SK-N-SH (cell line): ENCODE data around the gene CCDC54. TPM values are rescaled to one million over a fixed set of nuclear protein-coding genes. Genes with fewer than 3 reads are reported as not detected.

Experiments used
- CTCF ChIA-PET: fragments of 300-600, 350-600 bp; formaldehyde crosslinking; extraction: SDS; loops from one replicate; lab custom pipeline; 2021; lab: Yijun Ruan, JAX
- POLR2A ChIA-PET: fragments of 350-600 bp; sonication (Branson Sonifier 250); formaldehyde crosslinking; extraction: SDS; loops from one replicate; lab custom pipeline; 2020; ENCODE audit warnings: antibody characterized with exemption, inconsistent platforms; lab: Yijun Ruan, JAX
- DNase-seq: peaks from one replicate; pipeline ENCODE4 v3.0.0; 2012
- H2AFZ ChIP-seq: fragments of 200-600 bp; sonication (generic); 2 replicates; pipeline ENCODE4 v1.8.1; 2016; ENCODE audit warnings: antibody characterized with exemption, mild to moderate bottlenecking, low read depth
- H3F3A ChIP-seq: fragments of 200-600 bp; sonication (generic); replicated peaks from 2 replicates; pipeline ENCODE3; 2016; ENCODE audit warnings: antibody characterized with exemption, mild to moderate bottlenecking; ENCODE audit not compliant: insufficient read depth
- H3K27ac ChIP-seq, 2 experiments: fragments of 200-500 bp in 1 of 2; fragments of 200-600 bp in 1 of 2; sonication (Bioruptor generic) in 1 of 2; sonication (generic), shearing (Covaris generic) in 1 of 2; 2 replicates each; pipeline versions ENCODE4 v1.5.1 to v1.6.1; 2014 to 2016; ENCODE audit warnings: low read depth in 2 of 2, inconsistent platforms in 1 of 2, low read length in 1 of 2, mild to moderate bottlenecking in 1 of 2, mixed read lengths in 1 of 2
- H3K27me3 ChIP-seq: fragments of 200-600 bp; sonication (generic), shearing (Covaris generic); 2 replicates; pipeline ENCODE4 v1.6.1; 2016; ENCODE audit warnings: mixed run types; ENCODE audit not compliant: insufficient read depth
- H3K36me3 ChIP-seq, 2 experiments: fragments of 200-500 bp in 1 of 2; fragments of 200-600 bp in 1 of 2; sonication (Bioruptor generic) in 1 of 2; sonication (generic) in 1 of 2; replicated peaks in 1 of 2; 2 replicates each; pipeline versions ENCODE3 to v1.5.1; 2014 to 2016; ENCODE audit warnings: low read length in 1 of 2, mild to moderate bottlenecking in 1 of 2; ENCODE audit not compliant: insufficient read depth in 2 of 2, control insufficient read depth in 1 of 2
- H3K4me1 ChIP-seq, 2 experiments: fragments of 200-500 bp in 1 of 2; fragments of 200-600 bp in 1 of 2; sonication (Bioruptor generic) in 1 of 2; sonication (generic), shearing (Covaris generic) in 1 of 2; 2 replicates each; pipeline versions ENCODE4 v1.5.1 to v1.6.1; 2014 to 2016; ENCODE audit warnings: low read depth in 1 of 2, low read length in 1 of 2, mixed run types in 1 of 2; ENCODE audit not compliant: insufficient read depth in 2 of 2, control insufficient read depth in 1 of 2
- H3K4me2 ChIP-seq: fragments of 200-600 bp; sonication (generic), shearing (Covaris generic); 2 replicates; pipeline ENCODE4 v1.6.1; 2017; ENCODE audit warnings: mixed run types
- H3K4me3 ChIP-seq, 2 experiments: fragments of 200-500 bp in 1 of 2; fragments of 200-600 bp in 1 of 2; sonication (Bioruptor generic) in 1 of 2; sonication (generic), shearing (Covaris generic) in 1 of 2; 2 replicates each; pipeline versions ENCODE4 v1.5.1 to v1.8.1; 2014 to 2016; ENCODE audit warnings: low read depth in 2 of 2, inconsistent platforms in 1 of 2, low read length in 1 of 2, mild to moderate bottlenecking in 1 of 2, mixed read lengths in 1 of 2, moderate library complexity in 1 of 2
- H3K79me2 ChIP-seq: fragments of 200-600 bp; sonication (generic); 2 replicates; pipeline ENCODE4 v1.8.1; 2017; ENCODE audit warnings: mild to moderate bottlenecking; ENCODE audit not compliant: insufficient read depth
- H3K9ac ChIP-seq: fragments of 200-600 bp; sonication (generic); 2 replicates; pipeline ENCODE4 v1.6.1; 2017; ENCODE audit warnings: mixed run types
- H3K9me2 ChIP-seq: fragments of 200-600 bp; sonication (generic); 2 replicates; pipeline ENCODE4 v1.6.1; 2017; ENCODE audit warnings: mixed run types
- H3K9me3 ChIP-seq: fragments of 200-600 bp; sonication (generic); 2 replicates; pipeline ENCODE4 v1.6.1; 2017; ENCODE audit warnings: mixed run types, mild to moderate bottlenecking, moderate library complexity
- H4K20me1 ChIP-seq: fragments of 200-600 bp; sonication (generic); 2 replicates; pipeline ENCODE4 v1.6.1; 2017; ENCODE audit warnings: mild to moderate bottlenecking, mixed run types; ENCODE audit not compliant: insufficient read depth
- ELF1 ChIP-seq: IDR thresholded peaks from 2 replicates; pipeline ENCODE4 v1.4.0; 2012
- EP300 ChIP-seq, 2 experiments: IDR thresholded peaks; 2 replicates each; pipeline versions ENCODE4 v1.4.0 to v1.6.1; 2012; ENCODE audit warnings: borderline replicate concordance in 1 of 2, low read depth in 1 of 2, low read length in 1 of 2
- EZH2phosphoT487 ChIP-seq: fragments of 200-600 bp; sonication (generic); IDR thresholded peaks from 2 replicates; pipeline ENCODE4 v1.6.1; 2017; ENCODE audit warnings: low read depth, mixed run types, mild to moderate bottlenecking, antibody characterized with exemption, moderate library complexity, borderline replicate concordance
- FOSL2 ChIP-seq: IDR thresholded peaks from 2 replicates; pipeline ENCODE4 v1.4.0; 2012; ENCODE audit warnings: low read depth, mild to moderate bottlenecking, moderate library complexity, borderline replicate concordance
- FOXJ3 ChIP-seq: sonication (generic); formaldehyde crosslinking; IDR thresholded peaks from 2 replicates; pipeline ENCODE4 v1.5.1; 2020; ENCODE audit warnings: mild to moderate bottlenecking, missing genetic modification reagents
- JUND ChIP-seq: IDR thresholded peaks from 2 replicates; pipeline ENCODE4 v1.4.0; 2012
- MEF2A ChIP-seq: IDR thresholded peaks from 2 replicates; pipeline ENCODE4 v1.4.0; 2012; ENCODE audit warnings: low read depth, borderline replicate concordance
- NFIC ChIP-seq: IDR thresholded peaks from 2 replicates; pipeline ENCODE4 v1.4.0; 2012; ENCODE audit warnings: borderline replicate concordance
- RFX5 ChIP-seq: IDR thresholded peaks from 2 replicates; pipeline ENCODE4 v1.6.1; 2012; ENCODE audit warnings: mild to moderate bottlenecking, improper control_type of control experiment, low read length
- RXRA ChIP-seq: IDR thresholded peaks from 2 replicates; pipeline ENCODE4 v1.4.0; 2012; ENCODE audit warnings: low read depth, mild to moderate bottlenecking, borderline replicate concordance
- SMC3 ChIP-seq: IDR thresholded peaks from 2 replicates; pipeline ENCODE4 v1.6.1; 2012; ENCODE audit warnings: low read depth, low read length, improper control_type of control experiment
- TCF12 ChIP-seq: IDR thresholded peaks from 2 replicates; pipeline ENCODE4 v1.4.0; 2012
- YY1 ChIP-seq: IDR thresholded peaks from 2 replicates; pipeline ENCODE4 v1.4.0; 2012; ENCODE audit warnings: low read depth, mild to moderate bottlenecking
- WGBS: methylation state at CpG from one replicate; pipeline ENCODE4 v1.1.6; 2017; ENCODE audit warnings: low lambda C conversion rate; 5-methylcytosine and 5-hydroxymethylcytosine counted together
- polyA plus RNA-seq, 3 experiments: library from polyadenylated mRNA; depleted of rRNA; stranded (reverse); fragments of >200 nt; gene quantifications; 2 replicates each; pipeline ENCODE4 v1.2.3, GENCODE V29; 2012
- TF ChIP-seq, protein P1 (sequence below): fragments of 150-350 bp; IDR thresholded peaks from 2 replicates; pipeline ENCODE4 v1.6.1; 2017; ENCODE audit warnings: antibody characterized with exemption, low read length, low read depth, borderline replicate concordance
- TF ChIP-seq, protein P2 (sequence below): fragments of 150-350 bp; IDR thresholded peaks from 2 replicates; pipeline ENCODE4 v1.6.1; 2016; ENCODE audit warnings: mild to moderate bottlenecking, low read depth, low read length
- TF ChIP-seq, protein P3 (sequence below): IDR thresholded peaks from 2 replicates; pipeline ENCODE4 v1.4.0; 2012; ENCODE audit warnings: low read depth
- TF ChIP-seq, protein P4 (sequence below): IDR thresholded peaks from 2 replicates; pipeline ENCODE4 v1.4.0; 2012; ENCODE audit warnings: low read depth, borderline replicate concordance

Gene CCDC54
- polyA plus RNA-seq, 1 of the 3 experiments (the other 2 are of a cell fraction) = not detected

DNA sequence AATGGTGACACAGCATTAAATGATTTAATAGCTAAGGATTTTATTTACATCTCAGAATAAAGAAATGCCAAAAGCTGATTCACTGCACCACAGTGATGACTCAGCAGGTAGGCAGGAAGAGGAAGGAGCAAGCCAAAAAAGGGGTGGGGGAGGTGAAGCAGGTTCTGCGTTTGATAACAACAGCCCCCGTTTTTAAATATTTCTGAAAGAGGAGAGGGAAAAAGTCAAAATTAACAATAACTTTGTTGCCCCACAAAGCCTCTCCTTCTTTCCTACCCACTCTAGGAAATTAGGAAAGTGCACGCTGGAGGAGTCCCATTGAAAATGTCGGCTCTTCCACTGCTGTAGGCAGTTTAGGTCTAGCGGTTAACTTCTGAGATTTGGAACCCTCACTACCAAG, 9.9 kb upstream of the CCDC54 start:
- Histone ChIP-seq H3K27ac (0 out of 4 replicates have a peak overlapping the region, but pooled peaks of 1 of the 2 experiments have one; percentile 33), H2AFZ (peak overlapping the region; percentile 63; the same call in 1 of the 2 replicates), H3K27me3 (no peaks in the 10 kb centered on the region), H3K9me2 (no peaks in the 10 kb centered on the region), H3K4me1 (peaks cover 0 to 7% of the 10 kb centered on the region in 2 experiments; a peak in 1 of 4 replicates), H3K36me3 (no peaks in the 10 kb centered on the region), H3K79me2 (no peaks in the 10 kb centered on the region), H3F3A (no peaks in the 10 kb centered on the region), H3K4me2 (no peak overlapping the region), H4K20me1 (no peaks in the 10 kb centered on the region)
- no peak for DNase-seq
- WGBS = 80% methylated on average over 5 of the region's 5 CpGs
- no peak for TF ChIP-seq RXRA
- TF ChIP-seq MEF2A = no peak
- TF ChIP-seq RFX5 = no peak
- TF ChIP-seq NFIC = peak; percentile 79
- TF ChIP-seq, protein P1, sequence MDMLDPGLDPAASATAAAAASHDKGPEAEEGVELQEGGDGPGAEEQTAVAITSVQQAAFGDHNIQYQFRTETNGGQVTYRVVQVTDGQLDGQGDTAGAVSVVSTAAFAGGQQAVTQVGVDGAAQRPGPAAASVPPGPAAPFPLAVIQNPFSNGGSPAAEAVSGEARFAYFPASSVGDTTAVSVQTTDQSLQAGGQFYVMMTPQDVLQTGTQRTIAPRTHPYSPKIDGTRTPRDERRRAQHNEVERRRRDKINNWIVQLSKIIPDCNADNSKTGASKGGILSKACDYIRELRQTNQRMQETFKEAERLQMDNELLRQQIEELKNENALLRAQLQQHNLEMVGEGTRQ = no peak
- TF ChIP-seq YY1 = no peak
- peak; percentile 91 for TF ChIP-seq FOSL2
- TF ChIP-seq ELF1 = 0 out of 2 replicates have a peak, but pooled peaks have one; percentile 38
- peak; percentile 52 for TF ChIP-seq TCF12
- no peak for TF ChIP-seq SMC3
- TF ChIP-seq, protein P2, sequence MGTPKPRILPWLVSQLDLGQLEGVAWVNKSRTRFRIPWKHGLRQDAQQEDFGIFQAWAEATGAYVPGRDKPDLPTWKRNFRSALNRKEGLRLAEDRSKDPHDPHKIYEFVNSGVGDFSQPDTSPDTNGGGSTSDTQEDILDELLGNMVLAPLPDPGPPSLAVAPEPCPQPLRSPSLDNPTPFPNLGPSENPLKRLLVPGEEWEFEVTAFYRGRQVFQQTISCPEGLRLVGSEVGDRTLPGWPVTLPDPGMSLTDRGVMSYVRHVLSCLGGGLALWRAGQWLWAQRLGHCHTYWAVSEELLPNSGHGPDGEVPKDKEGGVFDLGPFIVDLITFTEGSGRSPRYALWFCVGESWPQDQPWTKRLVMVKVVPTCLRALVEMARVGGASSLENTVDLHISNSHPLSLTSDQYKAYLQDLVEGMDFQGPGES = no peak
- no peak for TF ChIP-seq EP300 (IDR thresholded peaks at IDR 0.05; ENCODE audit: borderline replicate concordance in 1 of 2, low read depth in 1 of 2, low read length in 1 of 2)
- no peak for TF ChIP-seq EZH2phosphoT487
- TF ChIP-seq, protein P3, sequence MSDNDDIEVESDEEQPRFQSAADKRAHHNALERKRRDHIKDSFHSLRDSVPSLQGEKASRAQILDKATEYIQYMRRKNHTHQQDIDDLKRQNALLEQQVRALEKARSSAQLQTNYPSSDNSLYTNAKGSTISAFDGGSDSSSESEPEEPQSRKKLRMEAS = 0 out of 2 replicates have a peak, but pooled peaks have one; percentile 19
- TF ChIP-seq FOXJ3 (CRISPR knock-in tag) = no peak
- peak; percentile 86 for TF ChIP-seq JUND
- TF ChIP-seq, protein P4, sequence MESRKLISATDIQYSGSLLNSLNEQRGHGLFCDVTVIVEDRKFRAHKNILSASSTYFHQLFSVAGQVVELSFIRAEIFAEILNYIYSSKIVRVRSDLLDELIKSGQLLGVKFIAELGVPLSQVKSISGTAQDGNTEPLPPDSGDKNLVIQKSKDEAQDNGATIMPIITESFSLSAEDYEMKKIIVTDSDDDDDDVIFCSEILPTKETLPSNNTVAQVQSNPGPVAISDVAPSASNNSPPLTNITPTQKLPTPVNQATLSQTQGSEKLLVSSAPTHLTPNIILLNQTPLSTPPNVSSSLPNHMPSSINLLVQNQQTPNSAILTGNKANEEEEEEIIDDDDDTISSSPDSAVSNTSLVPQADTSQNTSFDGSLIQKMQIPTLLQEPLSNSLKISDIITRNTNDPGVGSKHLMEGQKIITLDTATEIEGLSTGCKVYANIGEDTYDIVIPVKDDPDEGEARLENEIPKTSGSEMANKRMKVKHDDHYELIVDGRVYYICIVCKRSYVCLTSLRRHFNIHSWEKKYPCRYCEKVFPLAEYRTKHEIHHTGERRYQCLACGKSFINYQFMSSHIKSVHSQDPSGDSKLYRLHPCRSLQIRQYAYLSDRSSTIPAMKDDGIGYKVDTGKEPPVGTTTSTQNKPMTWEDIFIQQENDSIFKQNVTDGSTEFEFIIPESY = no peak
- TF ChIP-seq, all 33 proteins: peak for 6
- Histone ChIP-seq H3K9me3 (no peaks in the 10 kb centered on the region), H3K4me3 (no peak overlapping the region), H3K9ac (no peak overlapping the region)
- POLR2A ChIA-PET = no interaction called here
- CTCF ChIA-PET = interaction anchor here (0.9 to 1.0 kb wide), 2 partner anchors 24 to 54 kb away, joined by 3 read pairs; no protein-coding TSS in a partner anchor
